ENCODE measurements around the gene RPE65. TPM values are rescaled to one million over a fixed set of nuclear protein-coding genes. Genes with fewer than 3 reads are reported as not detected.

RPE65 gene
- polyA plus RNA-seq, 3 donors, result not detected

- Mint-ChIP-seq H3K27me3 (ENCODE audit: low read depth in 3 of 3) (no peaks in the 10 kb centered on the region), H3K36me3 (peaks cover 20 to 22% of the 10 kb centered on the region in 2 donors), H3K9me3 (no peaks in the 10 kb centered on the region), H3K27ac (no peak overlapping the region), H3K4me3 (no peak overlapping the region), H3K4me1 (no peaks in the 10 kb centered on the region)
- no peak for TF ChIP-seq CTCF (IDR thresholded peaks at IDR 0.05)
- Histone ChIP-seq H3K4me2 (replicated peaks; ENCODE audit: extremely low read depth, low read length, poor library complexity, severe bottlenecking) (no peak overlapping the region), H3K9ac (ENCODE audit: insufficient read depth, low read length, poor library complexity, severe bottlenecking) (no peak overlapping the region), H3K27ac (ENCODE audit: low read depth in 1 of 2, low read length in 2 of 2) (no peak overlapping the region), H4K20me1 (ENCODE audit: insufficient read depth, low read length) (no peaks in the 10 kb centered on the region), H2AFZ (ENCODE audit: insufficient read depth, low read depth, low read length, poor library complexity, severe bottlenecking) (no peak overlapping the region), H3K79me2 (ENCODE audit: insufficient read depth, low read length) (no peaks in the 10 kb centered on the region), H3K4me3 (replicated peaks in 1 of 3; ENCODE audit: low read depth in 2 of 3, low read length in 3 of 3) (no peak overlapping the region), H3K4me1 (ENCODE audit: control insufficient read depth in 1 of 2, insufficient read depth in 2 of 2, low read length in 2 of 2) (no peaks in the 10 kb centered on the region), H3K9me3 (replicated peaks in 1 of 2; ENCODE audit: control insufficient read depth in 1 of 2, insufficient read depth in 1 of 2, low read length in 2 of 2) (no peaks in the 10 kb centered on the region), H3K27me3 (ENCODE audit: control insufficient read depth in 2 of 2, insufficient read depth in 2 of 2, low read length in 2 of 2) (no peaks in the 10 kb centered on the region), H3K36me3 (replicated peaks in 1 of 2; ENCODE audit: control insufficient read depth in 1 of 2, insufficient read depth in 2 of 2, low read length in 2 of 2) (peaks cover 15 to 47% of the 10 kb centered on the region in 2 donors)
- no peak for DNase-seq
- intact Hi-C loops (cut with micrococcal nuclease), result no loop called here
These were observed 23.3 kb upstream of the RPE65 start for GRCh38 chr1:68473060-68473459.

- no peaks in the 10 kb centered on the region for H3K27me3 ChIP-seq (ENCODE audit: control insufficient read depth in 2 of 2, insufficient read depth in 2 of 2, low read length in 2 of 2)
- H3K4me2 ChIP-seq (replicated peaks; ENCODE audit: extremely low read depth, low read length, poor library complexity, severe bottlenecking), result no peak overlapping the region
- Mint-ChIP-seq H3K36me3 (peaks cover 8 to 10% of the 10 kb centered on the region in 2 donors), H3K4me1 (no peaks in the 10 kb centered on the region), H3K4me3 (no peak overlapping the region), H3K27ac (no peak overlapping the region), H3K9me3 (no peaks in the 10 kb centered on the region), H3K27me3 (ENCODE audit: low read depth in 3 of 3) (no peaks in the 10 kb centered on the region)
- peak; percentile 16 for TF ChIP-seq CTCF (IDR thresholded peaks at IDR 0.05)
- no peaks in the 10 kb centered on the region for H4K20me1 ChIP-seq (ENCODE audit: insufficient read depth, low read length)
- no peaks in the 10 kb centered on the region for H3K9me3 ChIP-seq (replicated peaks in 1 of 2; ENCODE audit: control insufficient read depth in 1 of 2, insufficient read depth in 1 of 2, low read length in 2 of 2)
- no peak overlapping the region for H3K4me3 ChIP-seq (replicated peaks in 1 of 3; ENCODE audit: low read depth in 2 of 3, low read length in 3 of 3)
- peaks cover 0 to 24% of the 10 kb centered on the region in 2 donors for H3K36me3 ChIP-seq (replicated peaks in 1 of 2; ENCODE audit: control insufficient read depth in 1 of 2, insufficient read depth in 2 of 2, low read length in 2 of 2)
- H3K27ac ChIP-seq (ENCODE audit: low read depth in 1 of 2, low read length in 2 of 2), result no peak overlapping the region
- intact Hi-C loops (cut with micrococcal nuclease), result no loop called here
- no peaks in the 10 kb centered on the region for H3K79me2 ChIP-seq (ENCODE audit: insufficient read depth, low read length)
- no CpG with 5 or more reads among the region's 2 CpGs for WGBS (ENCODE audit: insufficient coverage)
- no peak for DNase-seq
- H3K9ac ChIP-seq (ENCODE audit: insufficient read depth, low read length, poor library complexity, severe bottlenecking), result no peak overlapping the region
- H2AFZ ChIP-seq (ENCODE audit: insufficient read depth, low read depth, low read length, poor library complexity, severe bottlenecking), result no peak overlapping the region
- H3K4me1 ChIP-seq (ENCODE audit: control insufficient read depth in 1 of 2, insufficient read depth in 2 of 2, low read length in 2 of 2), result no peaks in the 10 kb centered on the region
These were observed 20.7 kb upstream of the RPE65 start for GRCh38 chr1:68470388-68470970.
